DMS114 treated with DMSO at 0.1 percent for 48 hours (cell line): ENCODE results near the gene COBLL1.

Experiments used
- DNase-seq: peaks from one replicate; lab custom pipeline; 2025; ENCODE audit not compliant: unreplicated experiment; lab: John Stamatoyannopoulos, UW

COBLL1 gene

DNA sequence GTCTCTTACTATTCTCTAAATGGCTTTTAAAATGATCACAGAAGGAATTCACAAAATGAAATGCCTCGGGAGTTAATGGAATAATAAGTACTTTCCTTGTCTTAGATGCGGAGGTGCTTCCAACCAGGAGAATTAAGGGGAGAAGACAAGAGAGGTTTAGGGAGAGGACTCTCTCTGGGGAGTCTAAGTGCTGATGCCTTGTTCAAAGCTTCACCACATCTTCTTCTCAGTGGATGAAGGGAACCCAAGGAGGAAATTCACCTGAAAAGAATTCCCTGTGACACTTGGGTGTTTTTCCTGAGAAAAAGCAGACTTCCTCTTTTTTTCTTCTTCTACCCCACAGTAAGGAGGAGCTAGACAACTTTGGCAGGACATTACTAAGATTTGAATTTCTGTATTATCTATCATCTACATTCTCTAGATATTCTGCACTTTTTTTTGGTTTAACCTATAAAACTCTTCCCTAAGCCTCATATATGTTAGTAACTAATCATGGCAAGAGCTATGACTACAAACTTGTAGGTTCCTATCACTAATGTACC lies 150.2 kb downstream of the COBLL1 start:
- no peak for DNase-seq

DNA sequence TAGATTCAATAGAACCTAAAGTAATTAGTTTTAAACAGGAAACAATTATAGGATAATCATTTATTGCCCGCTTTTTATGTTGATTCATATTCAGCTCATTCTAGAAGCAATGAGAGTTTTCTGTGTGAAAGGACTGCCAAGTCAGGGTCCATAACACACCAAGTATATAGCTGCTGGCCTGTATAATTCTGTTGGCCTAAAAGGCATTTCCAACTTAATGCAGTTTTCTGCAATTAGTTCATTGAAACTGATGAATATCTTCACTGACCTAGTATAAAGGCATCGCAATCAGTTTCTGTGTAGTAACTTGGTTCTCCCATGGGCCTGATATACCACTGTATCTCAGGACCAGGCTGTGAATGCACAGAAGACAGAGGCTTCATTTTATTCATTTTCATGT lies 151.3 kb downstream of the COBLL1 start:
- DNase-seq: no peak

DNA sequence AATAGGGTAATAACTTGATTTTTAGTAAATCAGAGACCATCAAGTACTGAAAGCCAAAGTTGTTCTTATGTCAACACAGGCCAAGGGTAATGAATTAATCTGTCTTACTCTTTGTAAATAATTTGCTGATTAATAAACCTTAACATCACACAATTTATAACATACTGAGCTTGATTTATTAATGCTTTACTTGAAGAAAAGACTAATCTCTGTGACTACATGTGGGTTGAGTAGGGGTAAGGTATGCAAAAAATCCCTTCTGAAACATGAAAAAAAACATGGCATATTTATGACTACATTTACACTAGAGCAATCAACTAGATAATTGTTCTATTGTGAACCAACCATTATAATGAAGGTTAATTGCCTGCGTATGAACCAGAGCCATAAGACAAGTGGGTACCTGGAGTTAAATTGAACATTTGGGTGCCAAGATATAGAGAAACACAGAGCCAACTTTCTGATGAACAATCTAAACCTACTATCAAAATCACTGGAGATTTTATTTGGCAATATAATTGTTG lies 152.7 kb downstream of the COBLL1 start:
- DNase-seq: no peak

DNA sequence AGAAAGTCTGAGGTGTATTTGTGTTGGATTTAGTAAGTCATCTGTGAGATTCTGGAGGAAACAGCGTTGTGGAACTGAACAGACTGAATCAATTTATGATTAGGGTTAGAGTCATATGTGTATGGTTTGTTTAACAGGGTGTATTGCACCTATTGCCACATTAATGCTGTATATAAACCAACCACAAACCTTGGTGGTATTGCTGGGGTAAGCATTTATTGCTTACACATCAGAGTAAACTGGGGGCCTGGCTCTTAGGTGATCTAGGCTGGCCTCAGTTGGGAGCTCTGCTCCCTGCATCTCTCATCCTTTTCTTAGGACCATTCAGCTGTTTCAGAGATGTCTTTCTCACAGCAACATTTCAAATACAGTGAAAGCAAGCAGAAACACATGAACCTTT lies 160.6 kb downstream of the COBLL1 start:
- DNase-seq: no peak

DNA sequence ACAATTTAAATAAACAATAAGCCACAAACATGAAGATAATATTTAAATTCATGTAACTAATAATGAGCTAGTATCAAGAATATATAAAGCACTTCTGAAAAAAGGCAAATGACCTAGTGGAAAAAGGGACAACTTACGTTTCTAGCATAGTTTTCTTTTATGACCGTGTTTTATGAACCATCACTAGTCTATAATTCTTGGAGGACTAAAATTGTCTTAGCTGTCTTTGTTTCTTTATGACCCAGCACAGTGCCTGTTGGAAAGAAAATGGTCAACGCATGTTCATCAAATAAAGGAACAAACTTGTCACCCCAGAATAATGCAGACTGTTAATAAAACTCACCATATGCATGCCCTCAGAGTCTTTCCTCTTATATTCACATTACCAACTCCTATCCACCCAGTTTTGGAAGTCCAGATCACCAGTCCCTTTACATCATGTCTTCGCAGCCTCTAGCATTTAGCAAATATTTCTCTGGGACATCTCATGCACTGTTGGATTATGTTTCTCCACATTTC lies 162.9 kb downstream of the COBLL1 start:
- no peak for DNase-seq

DNA sequence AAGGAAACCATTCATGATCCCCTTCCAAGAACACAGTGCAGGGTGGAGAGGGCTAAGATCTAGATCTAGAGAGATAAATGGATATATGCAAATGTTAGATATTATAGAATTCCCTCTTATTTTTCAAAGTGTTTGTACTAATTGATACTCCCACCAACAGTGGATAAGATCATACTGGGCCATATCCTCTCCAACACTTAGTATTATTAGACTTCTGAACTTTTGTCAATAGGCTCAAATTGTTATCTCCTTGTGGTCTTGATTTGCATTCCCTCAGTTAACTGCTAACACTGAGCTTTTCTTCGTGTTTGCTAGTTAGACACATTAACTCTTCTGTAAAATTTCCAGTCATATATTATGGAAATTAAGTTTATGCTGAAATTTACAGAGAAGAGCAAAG lies 163.9 kb downstream of the COBLL1 start:
- DNase-seq: no peak

DNA sequence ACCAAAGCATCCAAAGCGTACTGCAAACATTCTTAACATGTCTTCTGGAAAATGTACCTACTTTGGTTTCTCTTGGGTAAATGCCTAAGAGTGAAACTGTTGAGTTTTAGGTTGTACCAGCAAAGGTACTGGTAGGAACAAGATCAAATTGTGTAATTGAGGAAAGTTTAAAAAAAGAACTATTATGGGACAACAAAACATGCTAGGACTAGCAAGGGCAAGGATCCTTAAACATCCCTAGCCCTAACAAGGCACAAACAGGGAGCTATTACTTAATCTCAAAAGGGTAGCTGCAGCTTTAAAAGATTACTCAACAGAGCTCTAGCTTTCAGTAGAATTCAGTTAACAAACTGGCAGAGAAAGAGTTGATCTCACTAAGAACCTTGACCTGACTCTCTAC lies 164.4 kb downstream of the COBLL1 start:
- DNase-seq: no peak

DNA sequence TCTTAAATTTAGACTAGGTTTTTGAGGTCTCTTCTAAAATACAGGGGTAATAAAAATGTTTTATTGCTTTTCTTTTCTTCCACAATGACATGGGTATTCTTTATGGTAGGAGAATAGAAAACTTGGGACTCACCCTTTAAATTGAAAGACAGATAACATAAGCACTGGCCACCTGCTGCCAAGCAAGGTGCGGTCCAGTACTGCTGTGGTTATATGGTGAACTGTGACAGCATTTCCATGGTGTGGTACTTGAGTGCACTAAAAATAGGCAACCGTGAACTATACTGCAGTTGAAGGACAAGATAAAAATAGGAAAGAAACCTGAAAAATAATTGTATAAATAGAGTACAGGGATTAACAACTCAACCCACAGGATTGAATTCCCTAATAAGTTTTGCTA lies 165.9 kb downstream of the COBLL1 start:
- no peak for DNase-seq

DNA sequence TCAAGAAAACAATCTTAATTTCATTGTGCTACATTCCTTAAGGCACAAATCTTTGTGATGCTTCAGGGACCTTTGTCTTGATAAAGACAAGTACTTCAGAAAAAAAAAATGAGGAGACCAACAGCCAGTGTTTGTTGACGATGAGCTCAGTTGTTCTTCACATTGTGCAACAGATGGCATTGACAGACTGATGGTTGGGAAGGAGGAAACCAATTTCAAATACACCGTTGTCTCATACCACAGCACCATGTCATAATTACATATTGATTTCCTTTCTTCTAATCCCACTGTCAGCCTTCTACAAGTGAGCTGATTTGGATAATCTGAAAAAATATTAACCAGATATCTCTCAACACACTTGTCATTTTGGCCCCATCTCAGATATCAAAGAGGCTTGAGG lies 166.6 kb downstream of the COBLL1 start:
- no peak for DNase-seq

DNA sequence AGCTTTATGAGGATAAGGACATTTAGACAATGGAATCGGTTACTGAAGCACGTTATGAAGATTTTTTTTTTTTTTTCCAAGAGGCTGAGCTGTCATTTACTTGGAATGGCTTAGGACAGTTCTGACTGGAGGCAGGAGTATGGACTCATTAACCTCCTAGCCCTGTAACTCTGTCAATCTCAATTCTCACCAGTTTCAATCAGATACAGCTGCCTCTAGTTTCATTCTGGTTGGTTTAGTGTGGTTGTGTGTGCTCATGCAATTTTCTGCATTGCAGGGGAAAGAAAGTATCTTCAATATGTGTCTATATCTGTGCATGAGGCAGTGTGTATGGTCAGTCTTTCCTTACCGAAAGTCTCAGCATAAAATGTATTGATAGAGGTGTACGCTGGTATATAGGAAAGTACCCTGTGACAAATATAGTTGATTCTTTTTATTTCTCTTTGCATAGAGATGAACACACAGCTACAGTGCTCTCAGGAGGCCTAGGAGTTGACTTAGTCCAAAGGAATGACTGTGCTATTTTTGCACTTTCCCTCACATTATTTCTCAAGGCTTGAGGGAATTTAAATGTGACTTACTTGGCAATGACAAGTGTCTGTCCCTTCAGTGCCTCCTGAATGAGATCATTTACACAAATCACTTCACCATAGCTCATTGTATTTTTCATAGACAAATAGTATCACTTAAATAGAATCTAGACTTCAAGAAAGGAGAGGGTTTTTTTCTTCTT lies 169.8 kb downstream of the COBLL1 start:
- no peak for DNase-seq

DNA sequence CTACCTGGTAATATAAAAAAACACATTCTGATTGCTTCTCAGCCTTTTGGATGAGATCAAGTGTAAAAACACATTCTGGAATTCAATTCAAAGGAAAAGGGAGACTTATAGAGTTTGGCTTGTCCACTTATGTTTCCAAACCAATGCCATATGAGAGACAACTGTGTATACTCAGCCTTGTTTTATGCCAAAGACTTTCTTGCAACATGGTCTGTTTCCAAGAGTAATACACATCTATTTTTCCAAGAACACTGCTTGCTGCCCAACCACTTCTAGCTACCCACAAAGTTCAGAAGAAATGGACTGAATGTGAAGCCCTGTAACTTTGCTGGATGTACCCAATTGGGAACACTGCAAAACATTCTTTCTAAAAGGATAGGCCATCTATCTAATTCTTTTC lies 172.3 kb downstream of the COBLL1 start:
- DNase-seq: no peak

DNA sequence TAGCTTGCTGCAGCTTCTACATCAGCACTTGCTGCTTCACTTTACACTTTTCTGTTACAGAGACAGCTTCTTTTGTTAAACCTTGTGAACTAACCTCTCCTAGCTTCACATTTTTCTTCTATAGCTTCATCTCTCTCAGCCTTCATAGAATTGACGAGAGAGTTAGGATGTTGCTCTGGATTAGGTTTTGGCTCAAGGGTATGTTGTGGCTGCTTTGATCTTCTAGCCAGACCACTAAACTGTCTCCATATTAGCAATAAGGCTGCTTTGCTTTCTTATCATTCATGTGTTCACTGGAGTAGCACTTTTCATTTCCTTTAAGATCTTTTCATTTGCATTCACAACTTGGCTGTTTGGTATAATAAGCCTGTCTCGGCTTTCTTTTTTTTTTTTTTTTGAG lies 174.1 kb downstream of the COBLL1 start:
- no peak for DNase-seq

DNA sequence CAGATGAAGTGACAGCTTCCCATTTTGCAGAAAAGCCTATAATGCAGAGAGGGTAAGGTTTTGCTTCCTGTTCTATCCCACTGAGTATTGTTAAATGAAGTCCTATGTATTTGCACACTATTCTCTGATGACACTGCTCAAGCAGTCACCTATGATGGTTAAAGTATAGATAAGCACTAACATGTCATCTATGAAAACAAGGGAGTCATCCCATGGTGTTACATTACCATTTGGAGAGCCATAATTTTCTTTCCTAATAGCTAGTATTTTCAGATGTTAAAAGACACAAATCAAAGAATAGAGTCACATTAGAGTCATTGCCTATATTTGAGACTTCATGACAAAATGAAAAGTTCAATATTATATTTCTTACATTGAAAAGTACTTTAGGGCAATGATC lies 177.6 kb downstream of the COBLL1 start:
- DNase-seq: no peak

DNA sequence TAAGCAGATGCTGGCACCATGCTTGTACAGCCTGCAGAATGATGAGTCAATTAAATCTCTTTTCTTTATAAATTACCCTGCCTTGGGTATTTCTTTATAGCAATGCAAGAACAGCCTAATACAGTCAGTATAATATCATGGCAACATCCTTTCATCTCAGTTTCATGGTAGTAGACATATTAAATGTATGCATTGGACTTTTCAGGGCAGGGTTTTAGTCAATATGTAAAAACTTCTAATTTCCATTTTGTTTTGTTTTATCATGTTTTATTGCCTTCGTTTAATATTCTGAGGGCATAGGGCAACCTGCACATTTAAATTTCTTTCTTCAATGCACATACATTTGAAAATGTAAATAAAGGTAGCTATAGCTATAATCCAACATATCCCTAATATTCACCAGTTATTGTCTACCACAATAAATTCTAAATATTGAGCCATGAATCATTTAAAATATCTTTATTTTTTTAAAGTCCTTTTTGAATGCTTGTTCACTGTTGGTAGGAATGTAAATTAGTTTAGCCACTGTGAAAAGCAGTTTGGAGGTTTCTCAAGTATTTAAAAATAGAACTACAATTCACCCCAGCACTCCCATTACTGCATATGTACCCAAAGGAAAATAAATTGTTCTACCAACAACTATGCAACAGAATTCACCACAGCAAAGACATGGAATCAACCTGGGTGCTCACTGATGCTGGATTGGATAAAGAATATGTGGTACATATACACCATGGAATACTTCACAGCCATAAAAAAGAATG lies 178.6 kb downstream of the COBLL1 start:
- DNase-seq: no peak

DNA sequence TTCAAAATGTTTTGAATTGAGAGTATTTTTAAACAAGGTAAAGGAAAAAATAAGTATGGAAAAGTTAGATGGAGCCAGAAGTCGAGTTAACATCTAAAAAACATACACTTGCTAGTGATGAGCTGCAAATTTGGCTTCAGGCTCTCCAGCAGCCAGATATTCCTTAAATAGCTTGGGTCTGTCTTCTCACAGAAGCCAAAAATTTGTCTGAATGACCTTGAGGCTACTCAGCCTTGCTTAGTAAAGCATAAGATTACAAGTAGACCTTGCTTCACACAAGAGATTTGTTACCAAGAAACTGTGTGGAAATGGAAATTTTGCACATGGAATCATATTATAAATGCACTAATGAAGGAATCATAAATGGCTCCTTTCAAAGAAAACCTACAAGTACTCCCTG lies 179.6 kb downstream of the COBLL1 start:
- DNase-seq: no peak

DNA sequence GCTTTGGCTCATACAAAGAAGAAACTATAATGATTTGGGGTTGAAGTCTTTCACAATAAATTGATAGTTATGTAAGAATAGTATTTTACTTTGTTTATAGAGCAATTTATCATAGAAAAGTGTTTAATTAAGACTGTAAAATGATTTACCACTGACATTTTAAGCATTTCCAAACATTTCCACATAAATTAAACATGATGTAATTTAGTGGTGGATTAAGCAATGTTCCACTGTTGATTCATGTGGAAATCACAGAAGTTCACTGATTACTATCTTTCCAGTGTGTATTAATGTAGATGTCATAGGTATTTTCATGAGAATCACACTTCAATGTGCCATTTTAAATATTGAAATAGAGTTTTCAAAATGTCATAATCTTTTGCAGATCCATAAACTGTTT lies 180.3 kb downstream of the COBLL1 start:
- DNase-seq: no peak

DNA sequence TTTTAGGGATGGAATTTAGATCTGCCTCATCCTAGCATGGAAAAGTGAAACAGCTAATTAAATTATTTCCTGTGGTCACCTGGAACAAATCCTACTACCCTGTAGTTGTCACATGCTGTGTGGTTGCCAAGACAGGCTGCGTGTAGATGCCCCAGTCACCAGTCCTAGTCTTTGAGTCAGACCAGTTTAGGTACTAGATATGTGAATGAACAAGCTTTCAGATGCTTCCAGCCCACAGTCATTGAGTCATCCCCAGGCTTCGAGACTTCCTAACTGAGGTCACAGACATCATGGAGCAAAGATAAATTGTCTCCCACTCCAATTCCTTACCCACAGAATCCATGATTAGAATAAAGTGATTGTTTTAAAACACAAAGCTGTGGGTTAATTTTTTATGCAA lies 184.5 kb downstream of the COBLL1 start:
- no peak for DNase-seq

DNA sequence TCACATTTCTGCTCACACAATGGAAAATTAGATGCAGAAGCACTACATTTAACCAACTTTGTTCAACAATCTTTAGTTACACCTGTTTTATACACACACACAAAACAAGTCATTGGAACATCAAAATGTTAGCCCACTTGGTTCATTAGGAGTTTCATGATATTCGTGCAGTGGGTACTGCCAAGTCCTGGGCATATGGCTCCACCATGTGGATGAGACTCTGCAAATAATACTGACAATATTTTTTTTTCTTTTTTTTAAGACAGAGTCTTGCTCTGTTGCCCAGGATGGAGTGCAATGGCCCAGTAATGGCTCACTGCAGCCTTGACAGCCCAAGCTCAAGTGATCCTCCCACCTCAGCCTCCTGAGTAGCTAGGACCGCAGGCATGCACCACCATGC lies 185.9 kb downstream of the COBLL1 start:
- DNase-seq: no peak

DNA sequence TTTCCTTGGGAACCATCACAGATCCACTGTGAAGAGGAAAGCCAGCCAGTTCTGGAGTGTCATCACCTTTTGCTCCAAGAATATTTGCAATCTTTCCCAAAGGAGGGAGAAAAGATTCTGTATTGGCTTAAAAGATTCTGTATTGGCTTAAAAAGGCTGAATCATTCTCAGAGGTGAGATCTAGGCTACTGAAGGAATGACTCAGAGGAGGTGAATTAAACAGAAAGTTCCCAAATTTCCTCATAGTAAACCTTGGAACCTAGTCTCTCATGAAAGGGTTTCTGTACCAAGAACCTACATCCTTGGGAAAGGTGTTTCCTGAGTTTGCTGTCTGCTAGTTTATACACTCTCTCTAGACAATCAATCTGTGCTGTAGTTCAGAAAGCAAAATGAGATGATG lies 186.3 kb downstream of the COBLL1 start:
- DNase-seq: no peak

DNA sequence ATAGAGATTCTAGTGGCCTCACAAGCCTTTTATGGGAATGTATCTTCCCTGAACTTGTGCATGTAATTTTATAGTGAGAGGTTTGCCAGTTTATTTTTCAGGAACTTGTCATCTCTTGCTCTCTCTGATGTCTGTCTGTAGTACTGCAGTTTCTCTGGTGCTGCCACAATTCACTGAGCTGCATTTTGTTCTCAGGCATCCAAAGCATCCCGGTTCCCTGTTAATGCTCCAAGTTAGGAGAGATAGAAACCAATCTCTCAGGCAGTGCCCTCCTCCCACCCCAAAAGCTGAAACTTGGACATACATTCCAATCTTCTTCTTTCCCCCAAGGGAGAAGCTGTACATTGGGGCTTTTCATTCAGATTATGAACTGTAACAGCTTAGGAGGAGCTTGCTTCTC lies 190.3 kb downstream of the COBLL1 start:
- DNase-seq: no peak

DNA sequence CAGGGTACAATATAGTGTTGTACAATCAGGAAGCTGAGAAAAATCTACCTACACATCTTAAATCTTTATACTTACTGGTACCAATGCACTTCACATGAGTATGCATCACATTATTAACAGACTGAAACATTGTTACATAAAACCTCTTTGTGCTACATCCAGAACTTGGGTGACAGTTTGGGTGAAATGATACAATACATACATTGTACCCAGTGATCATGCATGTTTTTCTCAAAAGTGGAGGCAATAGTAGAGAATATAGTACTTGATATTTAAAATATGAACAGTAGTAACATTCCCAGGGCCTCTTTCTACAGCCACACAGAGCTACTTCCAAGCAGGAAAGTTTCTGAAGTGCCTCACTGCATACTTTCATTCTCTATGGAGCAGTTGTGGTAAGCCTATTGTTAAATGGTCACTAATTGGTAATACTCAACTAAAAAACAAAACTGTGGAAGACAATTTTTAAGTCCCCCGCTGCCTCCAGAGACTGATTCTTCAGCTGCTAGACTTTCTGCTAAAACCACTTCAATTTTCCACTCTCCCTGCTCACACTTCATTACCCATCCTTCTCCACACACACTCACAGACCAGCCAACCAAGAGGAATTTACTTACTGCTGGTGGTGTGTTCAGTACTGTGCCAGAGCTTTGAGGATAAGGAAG lies 197.5 kb downstream of the COBLL1 start:
- DNase-seq: no peak
